Astrocyte (in vitro differentiated cells and primary cell): ENCODE results near the gene PRSS21.

ENCODE experiments used
- EZH2 ChIP-seq: IDR thresholded peaks from 2 replicates; pipeline ENCODE4 v1.6.1; 2012; ENCODE audit warnings: mild to moderate bottlenecking, low read length, inconsistent platforms; ENCODE audit not compliant: insufficient read depth
- TF ChIP-seq, protein P1 (sequence below): IDR thresholded peaks from 2 replicates; pipeline ENCODE4 v1.5.1; 2011; ENCODE audit warnings: low read depth, mild to moderate bottlenecking, inconsistent platforms, low read length, moderate library complexity; ENCODE audit not compliant: insufficient read depth

DNA sequence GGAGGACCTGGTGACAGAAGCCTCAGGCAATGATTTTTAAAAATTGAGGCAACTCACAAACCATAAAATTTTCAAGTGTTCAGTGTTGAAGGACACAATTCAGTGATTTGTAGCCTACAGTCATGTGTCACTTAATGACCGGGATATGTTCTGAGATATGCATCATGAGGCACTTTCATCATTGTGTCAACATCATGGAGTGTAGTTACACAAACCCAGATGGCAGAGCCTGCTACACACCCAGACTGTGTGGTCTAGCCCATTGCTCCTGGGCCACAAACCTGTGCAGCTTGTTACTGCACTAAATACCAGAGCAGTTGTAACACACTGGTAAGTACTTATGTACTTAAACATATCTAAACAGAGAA lies 17.2 kb upstream of the PRSS21 start:
- TF ChIP-seq, protein P1, sequence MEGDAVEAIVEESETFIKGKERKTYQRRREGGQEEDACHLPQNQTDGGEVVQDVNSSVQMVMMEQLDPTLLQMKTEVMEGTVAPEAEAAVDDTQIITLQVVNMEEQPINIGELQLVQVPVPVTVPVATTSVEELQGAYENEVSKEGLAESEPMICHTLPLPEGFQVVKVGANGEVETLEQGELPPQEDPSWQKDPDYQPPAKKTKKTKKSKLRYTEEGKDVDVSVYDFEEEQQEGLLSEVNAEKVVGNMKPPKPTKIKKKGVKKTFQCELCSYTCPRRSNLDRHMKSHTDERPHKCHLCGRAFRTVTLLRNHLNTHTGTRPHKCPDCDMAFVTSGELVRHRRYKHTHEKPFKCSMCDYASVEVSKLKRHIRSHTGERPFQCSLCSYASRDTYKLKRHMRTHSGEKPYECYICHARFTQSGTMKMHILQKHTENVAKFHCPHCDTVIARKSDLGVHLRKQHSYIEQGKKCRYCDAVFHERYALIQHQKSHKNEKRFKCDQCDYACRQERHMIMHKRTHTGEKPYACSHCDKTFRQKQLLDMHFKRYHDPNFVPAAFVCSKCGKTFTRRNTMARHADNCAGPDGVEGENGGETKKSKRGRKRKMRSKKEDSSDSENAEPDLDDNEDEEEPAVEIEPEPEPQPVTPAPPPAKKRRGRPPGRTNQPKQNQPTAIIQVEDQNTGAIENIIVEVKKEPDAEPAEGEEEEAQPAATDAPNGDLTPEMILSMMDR, result no peak
- no peak for TF ChIP-seq EZH2
